Upper lobe of left lung (tissue), 4 donors: ENCODE measurements around the gene GOLGA6L6.
"Not testable (repeated sequence)": the region's sequence is repeated elsewhere in the genome, so short reads cannot be mapped to it uniquely, and the experiment has no call there.

Source experiments
- EP300 ChIP-seq, 4 donors: sonication (generic); formaldehyde crosslinking; IDR thresholded peaks; one replicate each; pipeline ENCODE4 v1.5.1; 2017; ENCODE audit warnings: antibody characterized with exemption in 4 of 4, control low read depth in 2 of 4
- POLR2A ChIP-seq, 4 donors: fragments of 450-650 bp; IDR thresholded peaks; one replicate each; pipeline ENCODE4 v1.5.1; 2016 to 2017; ENCODE audit warnings: antibody characterized with exemption in 4 of 4, mild to moderate bottlenecking in 2 of 4
- POLR2AphosphoS5 ChIP-seq, 2 donors: sonication (generic); formaldehyde crosslinking; IDR thresholded peaks; one replicate each; pipeline ENCODE4 v1.5.1; 2017; ENCODE audit warnings: antibody characterized with exemption in 2 of 2
- TF ChIP-seq, protein P1 (sequence below), 6 experiments: fragments of 450-650 bp in 4 of 6; fragments of 200-600 bp in 2 of 6; sonication (generic) in 2 of 6; IDR thresholded peaks; one replicate each; pipeline ENCODE4 v1.5.1; 2016 to 2019; ENCODE audit warnings: antibody characterized with exemption in 6 of 6

DNA sequence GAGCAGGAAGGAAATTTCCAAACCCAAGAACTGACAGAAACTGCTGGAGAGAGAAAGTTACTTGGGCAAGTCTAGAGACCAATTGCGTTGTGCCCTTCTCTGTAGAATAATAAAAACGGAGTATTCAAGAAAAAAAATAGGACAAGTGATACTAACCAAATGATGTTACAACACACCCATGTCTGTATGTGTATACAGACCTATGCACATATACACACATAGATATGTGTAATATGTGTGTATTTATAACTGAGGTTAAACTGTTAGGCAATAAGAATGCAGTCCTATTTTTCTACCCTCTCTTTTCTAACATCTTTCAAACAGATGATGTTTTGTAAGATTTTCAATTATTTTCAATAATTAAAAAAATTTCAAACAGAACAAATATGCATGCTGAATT is 48.5 kb upstream of the GOLGA6L6 start:
- TF ChIP-seq, protein P1, sequence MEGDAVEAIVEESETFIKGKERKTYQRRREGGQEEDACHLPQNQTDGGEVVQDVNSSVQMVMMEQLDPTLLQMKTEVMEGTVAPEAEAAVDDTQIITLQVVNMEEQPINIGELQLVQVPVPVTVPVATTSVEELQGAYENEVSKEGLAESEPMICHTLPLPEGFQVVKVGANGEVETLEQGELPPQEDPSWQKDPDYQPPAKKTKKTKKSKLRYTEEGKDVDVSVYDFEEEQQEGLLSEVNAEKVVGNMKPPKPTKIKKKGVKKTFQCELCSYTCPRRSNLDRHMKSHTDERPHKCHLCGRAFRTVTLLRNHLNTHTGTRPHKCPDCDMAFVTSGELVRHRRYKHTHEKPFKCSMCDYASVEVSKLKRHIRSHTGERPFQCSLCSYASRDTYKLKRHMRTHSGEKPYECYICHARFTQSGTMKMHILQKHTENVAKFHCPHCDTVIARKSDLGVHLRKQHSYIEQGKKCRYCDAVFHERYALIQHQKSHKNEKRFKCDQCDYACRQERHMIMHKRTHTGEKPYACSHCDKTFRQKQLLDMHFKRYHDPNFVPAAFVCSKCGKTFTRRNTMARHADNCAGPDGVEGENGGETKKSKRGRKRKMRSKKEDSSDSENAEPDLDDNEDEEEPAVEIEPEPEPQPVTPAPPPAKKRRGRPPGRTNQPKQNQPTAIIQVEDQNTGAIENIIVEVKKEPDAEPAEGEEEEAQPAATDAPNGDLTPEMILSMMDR (IDR thresholded peaks at IDR 0.05), result not testable (repeated sequence)
- not testable (repeated sequence) for TF ChIP-seq POLR2A, POLR2AphosphoS5, EP300 (IDR thresholded peaks at IDR 0.05)
